Measurements from ENCODE around the gene SAMD14.

The SAMD14 gene

GRCh38 chr17:50147841-50148225 lies 17.9 kb upstream of the SAMD14 start:
- DNase-seq: no peak

DNA sequence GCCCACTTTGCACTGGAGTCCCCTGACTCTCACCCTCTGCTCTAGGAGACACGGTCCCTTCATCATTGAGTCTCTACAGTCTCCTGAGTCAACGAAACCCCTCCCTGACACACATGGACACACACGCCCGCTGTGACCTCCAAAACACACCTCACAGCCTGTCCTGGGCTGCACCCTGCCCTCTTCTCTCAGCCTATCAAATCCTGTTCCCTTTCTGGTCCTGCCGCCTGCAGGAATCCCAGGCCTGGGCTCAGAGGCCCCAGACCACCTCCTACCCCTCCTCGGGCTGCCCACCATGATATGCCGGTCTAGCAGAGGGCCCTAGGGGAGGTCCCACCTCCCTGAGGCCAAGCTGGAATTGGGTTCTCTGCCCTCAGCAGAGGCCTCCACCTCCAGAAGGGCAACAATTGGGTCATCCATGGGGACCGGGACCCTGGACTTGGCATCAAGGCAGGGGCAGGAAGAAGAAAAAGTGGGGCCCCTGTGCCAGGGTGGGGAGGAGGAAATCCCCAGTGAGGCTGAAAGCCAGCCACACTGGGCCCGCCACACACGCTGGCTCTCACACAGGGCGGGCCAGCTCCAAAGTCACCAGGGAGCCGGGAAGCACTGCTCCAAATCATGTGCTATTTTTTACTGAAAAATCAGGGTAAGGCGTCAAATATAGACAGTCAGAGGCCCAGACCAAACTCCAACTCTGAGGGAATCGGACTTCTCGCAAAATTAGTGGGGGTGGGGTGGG lies 17.1 kb upstream of the SAMD14 start:
- DNase-seq: no peak

DNA sequence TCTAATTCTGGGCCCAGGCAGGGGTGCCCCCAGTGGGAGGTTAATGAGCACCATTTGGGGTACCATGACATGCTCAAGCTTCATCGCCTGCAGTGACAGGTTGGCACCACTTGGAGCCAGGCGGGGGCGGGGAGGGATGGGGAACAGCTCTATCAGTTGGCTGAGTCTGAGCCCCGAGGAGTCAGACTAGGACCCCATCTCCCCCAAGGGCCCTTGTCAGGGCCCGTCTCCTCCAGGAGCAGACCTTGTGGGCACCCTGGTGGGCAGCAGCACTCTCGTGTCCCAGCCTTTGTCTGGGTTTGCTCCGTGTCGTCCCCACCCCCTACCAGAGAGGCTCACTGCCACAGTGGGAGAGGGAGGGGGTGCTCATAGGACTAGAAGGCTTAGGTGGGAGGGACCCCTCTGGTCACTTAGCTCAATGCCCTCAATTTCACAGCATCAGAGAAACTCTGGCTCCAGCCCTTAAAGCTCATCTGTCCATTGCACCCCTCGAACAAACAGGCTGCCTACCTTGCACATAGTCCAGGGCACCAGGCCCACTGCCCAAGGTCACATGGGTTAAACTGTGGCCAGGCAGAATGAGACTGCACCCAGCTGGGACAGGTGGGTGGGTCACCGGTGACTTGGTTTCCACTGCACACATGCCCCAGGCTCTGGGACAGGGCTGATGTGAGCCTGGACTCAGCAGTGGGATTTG lies 16.4 kb upstream of the SAMD14 start:
- DNase-seq: no peak

- no peak for DNase-seq
These were observed 15.7 kb upstream of the SAMD14 start for GRCh38 chr17:50145532-50146229.

DNA sequence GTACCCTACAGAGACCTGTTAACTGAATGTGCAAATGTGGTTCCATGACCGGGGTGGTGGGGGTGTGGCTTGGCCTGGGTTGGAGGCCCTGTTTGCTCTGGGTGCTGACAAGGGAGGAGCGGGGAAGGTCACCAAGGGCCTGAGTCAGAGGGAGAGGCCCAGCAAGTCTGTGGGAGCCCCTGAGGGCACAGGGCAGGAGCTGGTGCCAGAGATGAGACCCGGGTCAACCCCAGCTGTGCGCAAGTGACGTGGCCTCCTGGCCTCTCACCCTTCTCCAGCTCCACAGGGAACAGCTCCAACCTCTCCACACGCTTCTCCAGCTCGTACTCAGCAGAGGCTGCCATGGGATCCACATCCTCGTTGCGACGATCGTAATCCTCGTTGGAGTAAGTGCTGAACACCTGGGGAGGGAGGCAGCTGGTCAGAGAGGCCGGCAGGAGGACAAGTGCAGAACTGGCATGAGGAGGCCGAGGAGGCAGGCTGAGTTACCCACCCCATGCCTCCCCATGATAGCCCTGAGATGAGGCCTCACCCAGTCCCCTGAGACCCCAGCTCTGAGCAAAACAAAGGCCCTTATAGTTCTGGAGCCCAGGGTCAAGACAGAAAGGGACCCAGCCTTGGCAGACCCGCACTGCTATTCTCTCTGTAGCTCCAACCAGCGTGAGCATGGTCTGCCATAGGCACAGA lies 15.0 kb upstream of the SAMD14 start:
- DNase-seq: no peak

- DNase-seq: no peak
These were observed 14.4 kb upstream of the SAMD14 start for GRCh38 chr17:50144355-50144754.

DNA sequence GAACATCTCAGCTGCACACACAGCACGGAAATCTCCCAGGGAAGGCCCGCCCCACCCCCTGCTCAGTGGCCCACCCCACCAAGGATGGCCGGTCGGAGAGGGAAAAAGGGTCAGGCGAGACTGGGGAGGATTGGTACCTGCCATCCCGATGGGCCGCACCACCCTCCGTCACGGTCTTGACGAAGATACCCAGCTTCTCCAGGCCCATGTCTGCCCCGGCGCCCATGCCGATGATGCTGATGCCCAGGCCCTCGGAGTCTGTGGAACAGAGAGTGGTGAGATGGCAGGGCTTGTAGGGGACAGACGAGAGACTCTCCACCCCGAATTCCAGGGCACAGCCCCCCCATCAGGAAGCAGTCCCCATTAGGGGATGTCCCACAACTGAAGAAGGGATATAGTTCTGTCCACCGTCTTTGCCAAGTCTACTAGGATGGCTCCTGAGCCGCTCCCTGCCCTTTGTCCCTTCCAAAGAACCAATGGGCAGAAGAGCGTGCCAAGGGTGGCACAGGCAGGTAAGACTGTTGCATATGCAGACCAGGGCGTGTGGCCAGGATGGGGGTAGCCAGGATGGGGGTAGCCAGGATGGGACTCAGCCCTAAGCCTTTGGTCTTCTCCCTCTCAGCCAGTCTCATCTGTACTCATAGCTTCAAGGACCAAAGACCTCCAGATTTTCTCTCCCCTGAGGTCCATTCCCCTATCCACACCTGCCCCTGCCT lies 13.7 kb upstream of the SAMD14 start:
- DNase-seq: no peak

DNA sequence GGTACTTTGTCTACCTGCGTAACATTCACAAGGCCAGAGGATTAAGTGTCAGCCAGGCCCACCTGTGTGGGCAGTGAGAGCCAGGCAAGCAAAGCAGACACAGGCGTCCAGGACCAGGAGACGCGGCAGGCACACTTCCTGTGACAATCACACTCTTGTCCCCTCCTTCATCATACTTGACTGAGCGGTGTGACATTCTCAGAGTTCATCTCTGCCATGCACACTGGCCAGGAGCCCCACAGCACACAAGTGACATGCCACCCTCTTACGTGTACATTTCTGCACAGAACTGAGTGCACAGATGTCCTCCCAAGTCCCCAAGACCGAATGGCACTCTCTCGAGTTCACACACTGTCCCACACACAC lies 11.8 kb upstream of the SAMD14 start:
- DNase-seq: no peak

- no peak for DNase-seq
These were observed 11.2 kb upstream of the SAMD14 start for GRCh38 chr17:50141026-50141744.

DNA sequence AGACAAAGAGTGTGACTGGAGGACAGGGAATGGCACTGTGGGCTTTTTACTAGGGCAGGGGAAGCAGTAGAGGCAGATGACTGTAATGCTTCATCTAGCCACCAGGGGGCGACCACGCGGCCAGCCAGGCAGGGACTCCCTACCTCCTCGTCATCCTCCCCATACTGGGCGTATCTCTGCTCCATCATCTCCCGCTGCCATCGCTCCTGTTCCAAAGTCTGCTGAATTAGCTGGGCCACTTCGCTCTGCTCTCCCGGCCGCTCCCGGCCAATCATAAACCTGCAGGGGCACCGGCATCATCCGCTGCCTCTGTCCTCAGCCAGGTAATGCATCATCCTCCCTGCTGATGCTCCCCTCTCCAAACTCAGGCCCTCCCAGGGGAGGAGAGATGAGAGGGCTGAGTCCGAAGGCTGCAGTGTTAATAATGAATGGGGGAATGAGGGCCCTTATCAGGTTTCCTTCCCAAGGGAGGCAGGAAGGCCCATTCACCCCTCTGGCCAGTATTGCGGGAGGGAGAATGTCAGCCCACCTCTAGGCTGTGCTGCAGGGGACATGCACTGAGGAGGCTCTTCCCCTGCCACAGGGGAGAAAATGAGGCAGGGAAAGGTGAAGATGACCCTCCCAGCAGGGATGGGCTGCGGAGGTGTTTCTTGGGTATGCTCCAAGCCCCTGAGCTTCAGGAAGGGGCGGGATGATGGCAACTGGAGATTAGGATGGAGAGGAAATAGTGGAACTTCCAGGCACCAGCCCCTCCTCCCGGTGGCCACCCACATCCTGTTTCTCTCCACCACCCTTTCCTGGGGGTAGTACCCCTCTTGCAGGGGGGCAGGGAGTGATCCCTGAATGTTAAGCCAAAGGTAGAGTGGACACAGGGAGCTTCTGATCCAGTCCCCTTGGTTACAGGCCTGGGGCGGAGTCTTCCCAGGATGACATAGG lies 10.3 kb upstream of the SAMD14 start:
- DNase-seq: no peak

DNA sequence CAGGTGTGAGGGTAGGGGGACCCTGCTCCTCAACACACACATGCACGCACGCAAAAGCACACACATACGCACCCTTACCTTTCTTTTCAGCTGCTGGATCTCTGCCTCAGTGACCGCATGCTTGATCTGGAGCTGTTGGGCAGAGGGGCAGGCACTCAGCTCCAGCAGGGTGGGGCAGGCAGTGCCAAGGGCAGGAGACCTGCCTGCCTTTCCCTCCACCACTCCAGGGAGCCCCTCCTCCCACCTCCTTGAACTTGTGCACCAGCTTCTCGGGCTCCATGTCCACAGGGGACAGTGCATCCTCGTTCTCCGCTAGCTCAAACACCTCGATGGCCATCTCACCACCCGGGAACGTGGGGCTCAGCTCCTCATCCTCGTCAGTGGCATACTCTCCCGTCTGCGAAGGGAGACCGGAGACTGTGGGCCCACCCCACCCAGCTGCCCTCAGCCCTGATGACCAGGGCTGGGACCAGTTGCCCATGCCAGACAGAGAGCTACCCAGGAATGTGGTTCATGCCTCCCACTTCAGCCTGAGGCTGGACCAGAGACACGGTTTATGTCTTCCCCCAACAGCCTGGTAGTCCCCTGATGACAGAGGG lies 9.3 kb upstream of the SAMD14 start:
- no peak for DNase-seq

- no peak for DNase-seq
These were observed 7.1 kb upstream of the SAMD14 start for GRCh38 chr17:50137042-50137441.

DNA sequence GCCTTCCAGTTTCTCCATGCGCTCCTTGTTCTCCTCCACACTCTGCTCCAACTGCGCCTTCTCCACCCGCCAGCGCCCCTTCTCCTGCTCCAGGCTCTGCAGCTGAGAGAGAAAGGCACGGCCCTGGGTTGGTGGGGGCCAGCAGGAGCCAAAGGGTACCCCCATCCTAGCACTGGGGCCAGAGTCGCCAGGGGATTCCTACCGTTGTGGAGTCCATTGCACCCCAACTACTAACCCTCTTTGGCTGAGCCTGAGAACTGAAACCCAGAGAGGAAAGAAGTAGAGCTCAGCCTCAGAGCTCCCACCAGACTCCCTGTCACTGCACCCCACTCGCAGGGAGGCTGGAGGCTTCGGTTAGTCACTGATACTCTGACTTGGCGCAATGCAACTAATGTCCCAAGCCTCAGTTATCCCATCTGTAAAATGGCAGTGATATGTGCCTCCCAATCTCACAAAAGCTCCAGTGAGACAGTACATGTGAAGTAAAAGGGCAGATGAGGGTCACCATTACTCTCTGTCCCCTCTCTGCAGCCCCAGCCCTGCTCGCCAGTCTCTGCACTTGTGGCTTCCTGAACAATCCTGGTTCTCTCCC lies 6.2 kb upstream of the SAMD14 start:
- DNase-seq: no peak

- no peak for DNase-seq
These were observed 5.5 kb upstream of the SAMD14 start for GRCh38 chr17:50135316-50136095.

DNA sequence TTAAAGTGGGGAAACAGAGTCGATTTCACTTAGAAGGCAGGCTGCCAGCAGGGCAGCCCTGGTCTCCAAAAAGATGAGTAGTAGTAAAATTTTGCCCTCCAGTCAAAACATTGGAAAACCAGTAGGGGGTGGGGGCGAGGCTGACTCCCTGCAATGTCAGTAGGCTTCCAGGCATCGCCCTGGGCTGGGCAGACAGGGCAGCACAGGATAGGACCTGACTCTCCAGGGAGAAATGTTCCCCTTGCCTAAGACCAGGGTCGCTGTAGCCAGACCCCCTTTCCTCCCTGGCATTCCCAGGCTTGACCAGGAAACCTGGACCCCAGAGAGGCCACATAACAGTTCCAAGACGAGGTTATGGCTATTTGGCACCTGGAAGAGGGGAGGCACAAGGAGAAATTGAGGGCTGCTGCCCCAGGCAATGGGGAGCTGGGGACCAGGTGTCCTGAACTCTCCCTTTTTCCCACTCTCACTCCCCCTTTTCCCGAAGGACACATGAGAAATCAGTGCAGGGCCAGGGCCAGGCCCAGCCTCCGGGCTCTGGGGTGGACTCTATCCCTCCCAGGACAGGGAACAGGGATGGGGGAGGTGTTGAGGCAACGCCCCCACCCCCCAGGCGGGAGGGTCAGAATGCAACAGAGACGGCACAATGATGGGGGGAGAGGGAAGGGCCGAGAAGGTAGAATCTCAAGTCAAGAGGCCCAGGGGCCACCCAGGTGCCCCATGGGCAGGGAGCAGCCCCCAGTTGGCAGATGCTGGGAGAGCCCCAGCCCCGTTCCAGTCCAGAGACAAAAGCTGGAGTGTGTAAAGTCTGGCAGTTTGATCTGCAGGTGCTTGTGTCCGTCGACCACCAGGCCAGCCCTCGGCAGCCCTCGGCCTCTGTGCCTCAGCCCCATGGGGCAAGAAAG lies 4.5 kb upstream of the SAMD14 start:
- no peak for DNase-seq

DNA sequence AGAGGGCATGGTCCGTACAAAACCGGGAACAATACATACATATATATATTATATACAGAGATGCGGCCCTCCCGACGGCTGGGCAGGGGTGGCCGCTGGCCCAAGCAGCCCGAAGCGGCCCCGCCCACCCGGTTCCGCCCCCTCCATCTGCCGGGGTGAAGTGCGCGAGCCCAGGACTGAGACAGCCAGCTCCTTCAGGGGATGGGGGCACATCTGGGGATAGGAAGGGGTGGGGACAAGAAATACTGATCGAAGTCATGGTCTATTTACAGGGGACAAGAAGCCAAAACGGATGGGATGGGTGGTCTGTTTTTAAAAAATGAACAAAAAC lies 3.8 kb upstream of the SAMD14 start:
- no peak for DNase-seq

- no peak for DNase-seq
These were observed 3.2 kb upstream of the SAMD14 start for GRCh38 chr17:50133028-50133768.

Measured in NCI-H1436 treated with DMSO at 0.1 percent for 48 hours (cell line).